HG02840 (cell line): ENCODE measurements around the gene TRAIP.
"Not testable (repeated sequence)": the region's sequence is repeated elsewhere in the genome, so short reads cannot be mapped to it uniquely, and the experiment has no call there.

Experiments
- ATAC-seq: cut with Tn5 transposase; IDR thresholded peaks from one replicate; pipeline ENCODE4 v1.9.1; 2021; ENCODE audit warnings: mild to moderate bottlenecking, moderate library complexity, moderate number of reproducible peaks; ENCODE audit not compliant: unreplicated experiment, low FRiP score

TRAIP gene

DNA sequence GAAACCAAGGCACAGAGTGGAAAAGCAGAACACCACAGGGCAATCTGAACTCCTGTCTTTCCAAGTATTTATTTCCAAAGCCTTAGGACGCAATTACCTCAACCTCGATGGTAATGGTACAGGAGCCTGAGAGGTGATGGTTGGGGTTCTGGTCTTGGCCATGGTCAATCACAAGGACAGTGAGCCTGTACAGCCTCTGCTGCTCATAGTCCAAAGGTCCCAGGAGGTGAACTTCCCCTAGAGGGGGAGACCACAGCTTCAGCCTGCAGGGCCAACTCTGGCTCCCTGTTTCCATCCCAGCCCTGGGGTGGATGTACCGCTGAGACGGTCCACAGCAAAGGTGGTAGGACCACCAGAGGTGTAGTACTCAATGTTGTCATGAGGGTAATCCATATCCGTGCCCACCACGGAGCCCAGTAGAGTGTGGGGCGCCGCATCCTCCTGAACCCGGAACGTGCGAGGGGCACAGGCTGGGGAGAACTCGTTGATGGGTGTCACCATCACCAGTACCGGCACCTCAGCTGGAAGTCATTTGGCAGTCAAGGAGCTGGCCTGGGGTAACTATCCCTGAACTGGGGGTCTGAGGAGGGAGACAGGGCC, 62.8 kb downstream of the TRAIP start:
- no peak for ATAC-seq

- no peak for ATAC-seq
Measured at GRCh38 chr3:49792371-49793150, 63.8 kb downstream of the TRAIP start.

GRCh38 chr3:49791571-49791970, 64.8 kb downstream of the TRAIP start:
- ATAC-seq = no peak

DNA sequence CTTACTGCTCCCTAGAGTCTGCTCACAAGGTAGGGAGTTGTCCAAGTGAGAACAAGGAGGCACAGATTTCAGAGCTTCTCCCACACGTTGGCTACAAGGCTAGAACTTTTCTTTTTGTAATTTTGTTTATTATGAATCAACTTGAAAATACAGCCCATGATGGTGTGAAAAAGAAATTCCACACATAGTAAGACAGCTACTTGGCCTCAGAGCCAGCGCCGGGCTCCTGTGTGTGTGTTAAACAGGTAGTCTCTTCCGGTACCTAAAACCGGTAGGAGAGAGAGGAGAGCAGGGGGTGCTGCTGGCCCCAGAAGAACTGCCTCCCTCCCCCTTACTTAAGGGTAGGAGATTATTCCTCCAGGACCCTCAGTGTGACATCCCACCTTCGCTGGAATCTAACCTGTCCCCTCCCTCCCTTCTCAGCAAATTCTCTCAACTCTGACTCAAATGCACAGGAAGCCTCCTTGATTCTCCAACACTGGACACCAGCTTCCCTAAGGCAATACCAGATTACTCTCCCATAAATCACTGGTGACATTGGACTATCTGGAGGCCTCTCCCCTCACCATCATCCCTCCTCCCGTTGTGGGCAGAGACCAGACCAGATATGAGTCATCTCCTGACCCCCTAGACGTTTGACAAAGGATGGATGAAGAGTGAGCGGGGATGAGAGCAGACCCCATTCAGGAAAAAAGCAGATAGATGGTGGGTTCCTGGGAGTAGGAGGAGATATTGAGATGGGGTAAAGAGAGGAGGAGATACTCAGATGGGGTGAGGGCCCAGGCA, 65.5 kb downstream of the TRAIP start:
- ATAC-seq = no peak

GRCh38 chr3:49788056-49788455, 68.3 kb downstream of the TRAIP start:
- ATAC-seq = no peak

DNA sequence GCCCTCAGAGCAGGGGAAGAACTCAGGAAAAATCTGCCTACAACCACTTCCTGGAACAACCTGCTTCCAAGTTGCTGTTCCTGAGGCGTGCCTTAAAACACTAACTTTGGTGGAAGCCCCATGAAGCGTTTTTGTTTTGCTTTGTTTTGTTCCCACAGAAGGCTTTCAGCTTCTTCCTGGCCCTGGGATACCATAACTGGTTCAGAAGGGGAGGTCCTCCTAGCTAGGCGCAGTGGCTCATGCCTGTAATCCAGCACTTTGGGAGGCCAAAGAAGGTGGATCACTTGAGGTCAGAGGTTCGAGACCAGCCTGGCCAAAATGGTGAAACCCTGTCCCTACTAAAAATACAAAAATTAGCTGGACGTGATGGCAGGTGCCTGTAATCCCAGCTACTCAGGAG, 68.8 kb downstream of the TRAIP start:
- no peak for ATAC-seq

GRCh38 chr3:49787182-49787464, 69.2 kb downstream of the TRAIP start:
- ATAC-seq = no peak

DNA sequence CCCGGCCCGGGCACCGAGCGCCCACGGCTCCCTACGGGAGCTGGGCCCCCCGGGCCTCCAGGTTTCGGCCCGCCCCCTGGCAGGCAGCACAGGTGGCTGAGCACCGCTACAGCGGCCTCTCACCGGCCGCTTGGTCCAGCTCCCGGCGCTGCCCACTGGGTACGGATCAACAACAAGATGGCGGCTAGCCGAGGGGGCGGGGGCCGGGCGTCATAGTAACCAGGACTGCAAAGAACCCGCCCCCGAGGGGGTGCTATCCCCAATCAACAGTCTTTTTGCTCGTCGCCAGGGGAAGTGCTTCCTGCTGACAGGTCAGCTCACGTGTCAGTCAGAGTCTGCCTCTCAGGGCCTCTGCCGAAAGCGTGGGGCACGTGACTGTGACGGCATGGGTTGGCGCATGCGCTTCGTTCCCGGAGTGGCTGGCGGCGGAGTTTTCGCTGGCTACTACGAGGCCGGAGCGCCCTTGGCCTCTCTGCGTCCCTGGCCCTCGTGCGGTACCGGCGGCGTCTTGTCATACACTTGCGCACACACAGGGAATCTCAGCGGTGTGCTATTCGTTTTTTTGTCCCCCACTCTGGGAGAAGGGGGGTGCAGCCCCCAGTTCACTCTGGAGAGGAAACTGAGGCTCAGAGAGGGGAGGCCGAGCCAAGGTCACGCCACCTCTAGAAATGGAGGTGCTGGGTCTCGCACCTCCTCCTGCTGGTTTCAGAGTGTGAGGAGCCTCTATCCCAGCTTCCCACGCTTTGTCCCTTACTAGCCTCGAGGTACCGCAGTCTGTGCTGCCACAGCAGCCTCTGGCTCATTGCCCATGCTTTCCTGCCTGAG, 69.8 kb downstream of the TRAIP start, which contains the start of gene IP6K1:
Gene IP6K1 (minus strand): TSS at position 186 of the 825 bp plus-strand sequence. CDS start 38,502 bp downstream, outside the sequence.
- peak; percentile 95 for ATAC-seq

- ATAC-seq = peak; percentile 36
Measured at GRCh38 chr3:49785565-49786356, 70.6 kb downstream of the TRAIP start.

DNA sequence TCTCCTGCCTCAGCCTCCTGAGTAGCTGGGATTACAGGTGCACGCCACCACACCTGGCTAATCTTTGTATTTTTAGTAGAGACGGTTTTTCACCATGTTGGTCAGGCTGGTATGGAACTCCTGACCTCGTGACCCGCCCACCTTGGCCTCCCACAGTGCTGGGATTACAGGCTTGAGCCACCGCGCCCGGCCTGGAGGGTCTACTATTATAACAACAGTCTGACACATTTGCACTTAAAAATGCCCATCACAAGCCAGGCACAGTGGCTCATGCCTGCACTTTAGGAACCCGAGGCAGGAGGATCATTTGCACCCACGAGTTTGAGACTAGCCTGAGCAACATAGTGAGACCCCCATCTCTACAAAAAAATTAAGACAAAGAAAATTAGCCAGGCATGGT, 74.1 kb downstream of the TRAIP start:
- not testable (repeated sequence) for ATAC-seq

GRCh38 chr3:49781415-49782199, 74.8 kb downstream of the TRAIP start:
- ATAC-seq = no peak

GRCh38 chr3:49780975-49781365, 75.4 kb downstream of the TRAIP start:
- ATAC-seq = not testable (repeated sequence)

DNA sequence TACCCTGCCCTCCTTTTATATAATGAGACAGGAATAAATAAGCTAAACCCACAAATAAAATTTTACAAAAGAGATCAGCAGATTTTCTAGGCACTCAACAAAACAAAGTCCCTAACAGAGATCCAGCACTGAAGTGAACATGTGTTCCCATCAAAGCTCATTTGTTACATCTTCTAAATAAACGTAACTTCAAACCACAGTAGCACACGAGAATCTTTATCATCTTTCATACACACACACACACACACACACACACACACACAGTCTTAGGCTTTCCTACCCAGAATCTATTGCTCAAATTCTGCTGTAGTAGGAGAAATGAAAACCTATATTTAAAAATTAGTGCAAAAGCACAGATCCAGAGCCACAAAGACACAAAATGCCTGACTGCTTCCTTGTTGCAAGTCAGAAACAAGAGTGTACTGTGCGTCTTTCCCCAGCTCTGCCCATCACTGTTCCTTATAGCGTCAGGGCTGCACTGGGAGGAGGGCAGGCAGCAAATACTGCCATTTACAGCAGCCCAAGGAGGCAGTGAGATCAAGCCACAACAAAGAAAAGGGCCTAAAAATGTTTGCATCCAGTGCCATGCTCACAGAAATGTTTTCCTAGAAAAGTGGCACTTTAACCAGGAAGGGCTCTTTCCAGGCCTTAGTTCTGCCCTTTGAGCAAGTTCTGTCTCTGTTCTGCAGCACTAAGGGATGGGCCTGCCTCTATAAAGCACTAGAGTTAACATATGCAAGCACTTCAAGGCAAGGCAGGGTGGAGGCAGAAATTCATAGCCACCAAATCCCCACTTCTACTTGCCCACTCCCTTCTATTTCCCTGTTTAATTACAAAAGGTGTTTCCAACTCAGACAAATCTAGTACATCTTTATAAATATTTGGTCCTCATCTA, 76.0 kb downstream of the TRAIP start:
- ATAC-seq = no peak

DNA sequence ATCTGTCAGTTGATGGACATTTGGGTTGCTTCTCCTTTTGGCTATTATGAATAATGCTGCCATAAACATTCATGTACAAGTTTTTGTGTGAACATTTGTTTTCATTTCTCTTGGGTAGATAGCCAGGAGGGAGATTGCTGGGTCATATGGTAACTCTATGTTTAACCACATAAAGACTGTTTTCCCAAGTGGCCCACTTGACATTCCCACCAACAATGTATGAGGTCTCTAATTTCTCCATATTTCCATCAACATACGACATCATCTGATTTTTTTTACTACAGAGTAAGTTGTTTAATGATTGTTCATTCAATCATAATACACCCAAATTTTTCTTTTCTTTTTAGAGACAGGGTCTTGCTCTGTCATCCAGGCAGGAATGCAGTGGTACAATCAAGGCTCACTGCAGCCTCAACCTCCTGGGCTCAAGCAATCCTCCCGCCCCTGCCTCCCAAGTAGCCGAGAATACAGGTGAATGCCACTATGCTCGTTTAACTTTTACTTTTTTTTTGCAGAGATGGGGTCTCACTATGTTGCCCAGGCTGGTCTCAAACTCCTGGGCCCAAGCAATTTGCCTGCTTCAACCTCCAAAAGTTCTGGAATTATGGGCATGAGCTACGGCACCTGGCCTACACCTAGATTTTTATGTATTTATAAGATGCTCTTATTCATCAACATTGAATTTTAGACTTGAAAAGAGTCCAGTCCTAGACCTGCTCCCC, 76.8 kb downstream of the TRAIP start:
- no peak for ATAC-seq
